ENCODE results near the gene NRN1L.
A peak's percentile ranks its signal among the peaks of the same experiment; 100 is the strongest.

NRN1L gene

DNA sequence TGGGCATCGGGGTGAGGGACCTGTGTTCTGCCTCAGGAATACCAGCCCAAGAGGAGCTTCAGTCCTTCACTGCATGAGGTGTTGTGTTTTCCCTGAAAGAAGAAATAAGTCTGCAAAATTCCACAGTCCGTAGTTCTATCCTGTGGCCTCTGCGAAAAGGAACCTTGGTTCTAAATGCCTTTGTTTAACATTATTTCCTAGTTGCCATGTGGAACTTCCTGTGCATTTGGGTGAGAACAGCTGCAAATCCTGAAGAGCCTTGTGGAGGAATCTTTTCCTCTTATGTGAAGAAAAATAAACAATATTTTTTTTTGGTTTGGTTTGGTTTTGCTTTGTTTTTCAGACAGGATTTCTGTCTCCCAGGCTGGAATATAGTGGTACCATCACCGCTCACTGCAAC is 18.1 kb downstream of the NRN1L start:
- no peaks in the 10 kb centered on the region for H3K4me1 ChIP-seq (ENCODE audit: insufficient read depth, low read length)
- TF ChIP-seq, protein P1, sequence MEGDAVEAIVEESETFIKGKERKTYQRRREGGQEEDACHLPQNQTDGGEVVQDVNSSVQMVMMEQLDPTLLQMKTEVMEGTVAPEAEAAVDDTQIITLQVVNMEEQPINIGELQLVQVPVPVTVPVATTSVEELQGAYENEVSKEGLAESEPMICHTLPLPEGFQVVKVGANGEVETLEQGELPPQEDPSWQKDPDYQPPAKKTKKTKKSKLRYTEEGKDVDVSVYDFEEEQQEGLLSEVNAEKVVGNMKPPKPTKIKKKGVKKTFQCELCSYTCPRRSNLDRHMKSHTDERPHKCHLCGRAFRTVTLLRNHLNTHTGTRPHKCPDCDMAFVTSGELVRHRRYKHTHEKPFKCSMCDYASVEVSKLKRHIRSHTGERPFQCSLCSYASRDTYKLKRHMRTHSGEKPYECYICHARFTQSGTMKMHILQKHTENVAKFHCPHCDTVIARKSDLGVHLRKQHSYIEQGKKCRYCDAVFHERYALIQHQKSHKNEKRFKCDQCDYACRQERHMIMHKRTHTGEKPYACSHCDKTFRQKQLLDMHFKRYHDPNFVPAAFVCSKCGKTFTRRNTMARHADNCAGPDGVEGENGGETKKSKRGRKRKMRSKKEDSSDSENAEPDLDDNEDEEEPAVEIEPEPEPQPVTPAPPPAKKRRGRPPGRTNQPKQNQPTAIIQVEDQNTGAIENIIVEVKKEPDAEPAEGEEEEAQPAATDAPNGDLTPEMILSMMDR (IDR thresholded peaks at IDR 0.05; ENCODE audit: borderline replicate concordance, extremely low read depth, low read length, poor library complexity, severe bottlenecking): no peak
- TF ChIP-seq EZH2 (IDR thresholded peaks at IDR 0.05; ENCODE audit: borderline replicate concordance, low read depth, low read length, severe bottlenecking): no peak
- H3K4me2 ChIP-seq (ENCODE audit: insufficient read depth, low read length): no peak overlapping the region
- no peak overlapping the region for H2AFZ ChIP-seq (ENCODE audit: low read depth, low read length)
- ATAC-seq (ENCODE audit: insufficient read depth, low read depth) (no peak), DNase-seq (no peak)
- no peaks in the 10 kb centered on the region for H3K27me3 ChIP-seq (ENCODE audit: insufficient read depth, low read length, poor library complexity)
- H3K4me3 ChIP-seq (ENCODE audit: low read depth in 1 of 2, low read length in 2 of 2): no peak overlapping the region
- H3K9me3 ChIP-seq (ENCODE audit: insufficient read depth, low read length, severe bottlenecking): no peaks in the 10 kb centered on the region
- peaks cover 46% of the 10 kb centered on the region for H3K79me2 ChIP-seq (ENCODE audit: insufficient read depth, low read length)
- peaks cover 10% of the 10 kb centered on the region; the same call in 1 of the 2 replicates for H4K20me1 ChIP-seq (ENCODE audit: insufficient read depth, low read length)
- H3K9ac ChIP-seq (ENCODE audit: low read depth, low read length): no peak overlapping the region
- H3K27ac ChIP-seq (ENCODE audit: low read length): no peak overlapping the region
- 0 out of 2 replicates have a peak, but pooled peaks cover 4% of the 10 kb centered on the region for H3K36me3 ChIP-seq (ENCODE audit: insufficient read depth, low read length)

DNA sequence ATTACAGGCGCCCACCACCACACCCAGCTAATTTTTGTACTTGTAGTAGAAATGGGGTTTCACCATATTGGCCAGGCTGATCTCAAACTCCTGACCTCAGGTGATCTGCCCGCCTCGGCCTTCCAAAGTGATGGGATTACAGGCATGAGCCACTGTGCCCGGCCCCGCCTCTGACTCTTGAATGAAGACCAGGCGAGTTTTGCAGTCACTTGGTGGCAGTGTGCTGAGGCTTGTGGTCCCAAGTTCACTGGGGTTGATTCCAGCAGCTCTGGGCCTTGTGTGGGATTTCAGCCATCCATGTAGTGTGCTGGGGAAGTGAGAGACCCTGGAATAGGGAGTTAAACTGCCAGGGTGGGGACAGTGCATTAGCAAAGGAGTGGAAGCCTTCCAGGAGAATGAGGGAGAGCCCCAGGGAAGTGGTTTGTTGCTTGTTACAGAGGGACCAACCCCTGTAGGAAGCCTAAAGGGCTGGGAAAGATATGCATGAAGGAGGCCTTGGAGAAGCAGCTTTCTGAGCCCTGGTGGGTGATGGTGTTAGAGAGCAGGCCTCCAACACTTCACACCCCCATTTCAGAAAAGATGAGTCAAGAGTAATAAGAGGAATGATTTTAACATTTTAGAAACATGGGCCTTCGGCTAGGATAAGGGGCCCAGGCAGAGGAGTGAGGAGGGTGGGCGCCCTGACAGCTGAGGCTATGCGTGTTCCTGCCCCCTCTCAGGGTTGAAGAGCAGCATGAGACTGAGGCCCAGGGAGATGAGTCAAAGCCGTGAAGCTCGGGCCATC is 22.9 kb downstream of the NRN1L start:
- no peak for ATAC-seq (ENCODE audit: insufficient read depth, low read depth)
- H3K79me2 ChIP-seq (ENCODE audit: insufficient read depth, low read length): peaks cover 11% of the 10 kb centered on the region

DNA sequence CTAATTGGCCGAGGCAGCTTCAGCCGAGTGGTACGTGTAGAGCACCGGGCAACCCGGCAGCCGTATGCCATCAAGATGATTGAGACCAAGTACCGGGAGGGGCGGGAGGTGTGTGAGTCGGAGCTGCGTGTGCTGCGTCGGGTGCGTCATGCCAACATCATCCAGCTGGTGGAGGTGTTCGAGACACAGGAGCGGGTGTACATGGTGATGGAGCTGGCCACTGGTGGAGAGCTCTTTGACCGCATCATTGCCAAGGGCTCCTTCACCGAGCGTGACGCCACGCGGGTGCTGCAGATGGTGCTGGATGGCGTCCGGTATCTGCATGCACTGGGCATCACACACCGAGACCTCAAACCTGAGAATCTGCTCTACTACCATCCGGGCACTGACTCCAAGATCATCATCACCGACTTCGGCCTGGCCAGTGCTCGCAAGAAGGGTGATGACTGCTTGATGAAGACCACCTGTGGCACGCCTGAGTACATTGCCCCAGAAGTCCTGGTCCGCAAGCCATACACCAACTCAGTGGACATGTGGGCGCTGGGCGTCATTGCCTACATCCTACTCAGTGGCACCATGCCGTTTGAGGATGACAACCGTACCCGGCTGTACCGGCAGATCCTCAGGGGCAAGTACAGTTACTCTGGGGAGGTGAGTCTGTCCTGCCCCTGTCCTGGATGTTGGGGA is 24.5 kb downstream of the NRN1L start:
- Histone ChIP-seq H3K4me2 (ENCODE audit: insufficient read depth, low read length) (no peak overlapping the region), H3K27ac (ENCODE audit: low read length) (no peak overlapping the region), H3K79me2 (ENCODE audit: insufficient read depth, low read length) (peaks cover 6% of the 10 kb centered on the region; the same call in 1 of the 2 replicates), H3K36me3 (ENCODE audit: insufficient read depth, low read length) (peaks cover 27% of the 10 kb centered on the region), H3K4me3 (ENCODE audit: low read depth in 1 of 2, low read length in 2 of 2) (no peak overlapping the region), H2AFZ (ENCODE audit: low read depth, low read length) (no peak overlapping the region), H4K20me1 (ENCODE audit: insufficient read depth, low read length) (peaks cover 17% of the 10 kb centered on the region), H3K9ac (ENCODE audit: low read depth, low read length) (no peak overlapping the region), H3K27me3 (ENCODE audit: insufficient read depth, low read length, poor library complexity) (no peaks in the 10 kb centered on the region), H3K9me3 (ENCODE audit: insufficient read depth, low read length, severe bottlenecking) (no peaks in the 10 kb centered on the region), H3K4me1 (ENCODE audit: insufficient read depth, low read length) (peaks cover 18% of the 10 kb centered on the region)
- DNase-seq (no peak), ATAC-seq (ENCODE audit: insufficient read depth, low read depth) (no peak)
- no peak for TF ChIP-seq EZH2 (IDR thresholded peaks at IDR 0.05; ENCODE audit: borderline replicate concordance, low read depth, low read length, severe bottlenecking)
- TF ChIP-seq, protein P1 (IDR thresholded peaks at IDR 0.05; ENCODE audit: borderline replicate concordance, extremely low read depth, low read length, poor library complexity, severe bottlenecking): peak; percentile 4

More for the DNA sequence above, 22.9 kb downstream of the NRN1L start:
- no peak overlapping the region for H3K4me3 ChIP-seq (ENCODE audit: low read depth in 1 of 2, low read length in 2 of 2)
- no peak overlapping the region for H3K4me2 ChIP-seq (ENCODE audit: insufficient read depth, low read length)
- no peaks in the 10 kb centered on the region for H3K9me3 ChIP-seq (ENCODE audit: insufficient read depth, low read length, severe bottlenecking)
- no peak for DNase-seq
- TF ChIP-seq, protein P1 (IDR thresholded peaks at IDR 0.05; ENCODE audit: borderline replicate concordance, extremely low read depth, low read length, poor library complexity, severe bottlenecking): no peak
- TF ChIP-seq EZH2 (IDR thresholded peaks at IDR 0.05; ENCODE audit: borderline replicate concordance, low read depth, low read length, severe bottlenecking): no peak
- H3K9ac ChIP-seq (ENCODE audit: low read depth, low read length): no peak overlapping the region
- H3K27me3 ChIP-seq (ENCODE audit: insufficient read depth, low read length, poor library complexity): no peaks in the 10 kb centered on the region
- peaks cover 18% of the 10 kb centered on the region for H3K4me1 ChIP-seq (ENCODE audit: insufficient read depth, low read length)
- no peak overlapping the region for H3K27ac ChIP-seq (ENCODE audit: low read length)
- peaks cover 27% of the 10 kb centered on the region for H3K36me3 ChIP-seq (ENCODE audit: insufficient read depth, low read length)
- H4K20me1 ChIP-seq (ENCODE audit: insufficient read depth, low read length): peaks cover 17% of the 10 kb centered on the region
- no peak overlapping the region for H2AFZ ChIP-seq (ENCODE audit: low read depth, low read length)
